NCI-H1092 treated with DMSO at 0.1 percent for 48 hours (cell line): ENCODE measurements around the gene FGF2.
"Not testable (repeated sequence)": the region's sequence is repeated elsewhere in the genome, so short reads cannot be mapped to it uniquely, and the experiment has no call there.

Experiments used
- DNase-seq: peaks from one replicate; lab custom pipeline; 2025; lab: John Stamatoyannopoulos, UW

FGF2 gene

GRCh38 chr4:122814426-122814825 lies 12.2 kb upstream of the FGF2 start:
- no peak for DNase-seq

DNA sequence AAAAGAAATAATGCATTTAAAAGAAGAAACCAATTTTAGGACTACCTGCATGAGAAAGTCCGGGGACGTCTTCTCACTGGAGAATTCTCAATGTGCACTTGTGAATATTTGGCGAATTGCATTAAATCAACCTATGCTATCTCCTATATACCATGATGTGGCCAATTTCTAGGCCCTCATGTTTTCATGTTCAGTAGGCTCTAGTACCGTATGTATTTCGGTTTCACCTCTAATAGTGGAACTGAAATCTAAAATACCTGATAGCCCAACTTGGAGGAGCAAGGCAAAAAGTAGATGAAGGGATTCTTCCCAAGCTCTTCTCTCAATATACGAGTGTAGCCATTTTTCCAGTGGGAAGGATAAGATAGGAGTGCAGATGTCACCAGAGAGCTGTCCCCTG lies 11.4 kb upstream of the FGF2 start:
- DNase-seq = no peak

DNA sequence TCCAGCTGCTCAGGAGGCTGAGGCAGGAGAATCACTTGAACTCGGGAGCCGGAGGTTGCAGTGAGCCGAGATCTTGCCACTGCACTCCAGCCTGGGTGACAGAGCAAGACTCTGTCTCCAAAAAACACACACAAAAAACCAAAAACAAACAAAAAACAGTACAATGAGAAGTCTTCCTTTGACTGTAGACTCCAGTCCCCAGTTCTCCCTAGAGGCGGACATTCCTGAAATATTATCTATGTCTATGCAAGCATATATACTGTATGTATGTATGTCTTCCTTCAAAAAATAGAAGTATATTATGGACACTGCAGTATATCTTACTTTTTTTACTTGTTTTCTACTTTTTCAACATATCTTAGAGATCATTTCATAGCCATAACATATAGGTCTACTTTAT lies 10.2 kb upstream of the FGF2 start:
- no peak for DNase-seq

- no peak for DNase-seq
These were observed 6.8 kb upstream of the FGF2 start for GRCh38 chr4:122819708-122820449.

DNA sequence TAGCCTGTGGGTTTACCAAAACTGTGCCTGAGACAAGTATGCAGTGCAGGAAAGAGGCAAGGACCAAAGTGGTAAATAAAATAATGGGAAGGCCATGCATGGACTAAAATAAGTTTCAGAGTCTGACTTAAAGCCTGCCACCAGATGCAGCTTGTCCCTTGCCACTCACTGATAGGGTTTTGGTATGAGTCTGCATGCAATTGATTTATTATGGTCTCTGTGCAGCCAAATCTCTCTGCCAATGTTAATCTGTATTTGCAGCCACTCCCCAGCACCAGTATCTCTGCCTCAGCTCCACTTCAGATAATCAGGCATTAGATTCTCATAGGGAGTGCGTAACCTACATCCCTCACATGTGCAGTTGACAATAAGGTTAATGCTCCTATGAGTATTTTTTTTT lies 5.5 kb upstream of the FGF2 start:
- DNase-seq = no peak

DNA sequence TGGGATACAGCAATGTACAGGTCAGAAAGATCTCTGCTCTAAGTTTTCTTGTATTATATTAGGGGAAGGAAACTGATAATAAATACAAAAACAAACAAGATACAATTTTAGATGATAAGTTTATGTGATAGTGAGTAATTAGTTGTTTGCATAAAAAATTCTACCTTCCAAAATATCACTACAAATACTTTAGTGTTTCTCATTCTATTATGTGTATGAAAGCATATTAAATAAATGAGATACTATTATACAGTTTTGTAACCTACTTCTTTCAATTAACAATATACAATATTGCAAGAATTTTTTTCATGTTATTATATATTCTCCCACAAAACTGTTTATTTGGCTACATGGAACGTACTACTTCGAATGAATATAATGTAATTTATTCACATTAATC lies 4.2 kb upstream of the FGF2 start:
- DNase-seq = no peak

DNA sequence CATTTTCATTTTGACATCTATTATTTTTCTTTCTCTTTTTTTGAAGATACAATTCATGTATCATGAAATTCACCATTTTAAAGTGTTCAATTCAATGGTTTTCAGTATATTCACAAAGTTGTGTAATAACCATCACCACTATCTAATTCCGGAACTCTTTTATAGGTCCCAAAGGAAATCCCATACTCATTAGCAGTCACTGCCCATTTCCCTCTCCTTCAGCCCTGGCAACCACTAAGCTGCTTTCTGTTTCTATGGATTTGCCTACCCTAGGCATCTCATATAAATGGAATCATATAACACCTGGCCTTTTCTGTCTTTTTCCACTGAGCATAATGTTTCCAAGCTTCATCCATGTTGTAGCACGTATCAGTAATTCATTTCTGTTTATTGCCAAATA lies 3.2 kb upstream of the FGF2 start:
- DNase-seq = no peak

- no peak for DNase-seq
These were observed 2.0 kb upstream of the FGF2 start for GRCh38 chr4:122824616-122825015.

DNA sequence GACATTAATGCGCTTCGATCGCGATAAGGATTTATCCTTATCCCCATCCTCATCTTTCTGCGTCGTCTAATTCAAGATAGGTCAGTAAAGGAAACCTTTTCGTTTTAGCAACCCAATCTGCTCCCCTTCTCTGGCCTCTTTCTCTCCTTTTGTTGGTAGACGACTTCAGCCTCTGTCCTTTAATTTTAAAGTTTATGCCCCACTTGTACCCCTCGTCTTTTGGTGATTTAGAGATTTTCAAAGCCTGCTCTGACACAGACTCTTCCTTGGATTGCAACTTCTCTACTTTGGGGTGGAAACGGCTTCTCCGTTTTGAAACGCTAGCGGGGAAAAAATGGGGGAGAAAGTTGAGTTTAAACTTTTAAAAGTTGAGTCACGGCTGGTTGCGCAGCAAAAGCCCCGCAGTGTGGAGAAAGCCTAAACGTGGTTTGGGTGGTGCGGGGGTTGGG lies 528 bp upstream of the FGF2 start:
- no peak for DNase-seq

DNA sequence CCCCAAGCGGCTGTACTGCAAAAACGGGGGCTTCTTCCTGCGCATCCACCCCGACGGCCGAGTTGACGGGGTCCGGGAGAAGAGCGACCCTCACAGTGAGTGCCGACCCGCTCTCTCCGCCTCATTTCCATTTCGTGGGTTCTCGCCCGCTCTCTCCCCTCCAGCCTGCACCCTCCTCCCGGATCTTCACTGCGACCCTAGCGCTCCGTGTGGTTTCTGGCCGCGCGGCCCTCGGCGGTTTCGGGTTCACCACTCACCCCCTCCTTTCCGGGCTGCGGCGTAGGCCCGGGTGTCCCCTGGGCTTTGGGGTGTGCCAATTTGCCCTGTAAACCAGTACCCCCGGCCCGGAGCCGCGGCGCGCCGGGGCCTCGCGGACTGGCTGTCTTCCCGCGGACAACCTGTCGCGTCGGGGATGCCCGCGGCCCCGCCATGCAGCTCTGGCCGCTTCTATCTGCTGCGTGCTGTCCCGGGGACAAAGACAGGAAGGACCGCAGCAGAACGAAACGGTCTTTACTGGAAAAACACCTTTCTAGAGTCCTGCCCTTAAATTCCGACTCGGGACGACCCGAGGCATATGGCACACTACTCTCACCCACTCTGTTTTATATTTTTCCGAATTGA lies 737 bp downstream of the FGF2 start:
- DNase-seq = peak; percentile 39

DNA sequence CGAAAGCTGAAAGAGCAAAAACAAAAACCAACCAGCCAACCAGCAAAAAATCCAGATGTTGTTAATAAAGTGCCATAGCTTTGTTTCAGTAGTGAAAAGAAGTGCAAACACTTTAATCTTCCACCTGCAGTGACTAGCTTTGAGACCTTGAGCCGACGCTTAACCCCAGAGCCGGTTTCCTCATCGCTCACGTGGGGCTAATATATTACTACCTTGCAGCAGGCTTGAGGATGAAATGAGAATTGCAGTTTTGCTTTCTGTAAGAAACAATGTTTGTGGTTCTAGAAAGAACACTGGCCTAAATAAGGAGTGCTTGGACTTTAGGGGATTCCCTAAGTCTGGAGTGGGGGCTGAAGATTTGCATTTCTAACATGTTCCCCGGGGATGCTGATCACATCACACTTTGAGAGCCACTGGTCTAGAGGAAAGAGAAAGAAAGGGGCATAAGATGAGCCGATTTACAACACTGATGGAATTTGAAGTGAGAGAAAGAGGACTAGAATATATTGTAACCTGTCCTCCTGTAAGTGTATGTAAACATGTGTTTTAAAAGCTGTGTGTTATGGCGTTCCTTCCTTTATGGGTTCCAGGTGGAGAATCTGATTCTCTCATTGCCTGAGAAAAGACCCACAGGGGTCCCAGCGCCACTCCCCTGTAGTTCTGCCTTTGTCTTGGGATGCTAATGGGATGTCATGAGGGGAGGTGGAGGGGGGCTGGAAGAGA lies 1.4 kb downstream of the FGF2 start:
- DNase-seq = peak; percentile 33

DNA sequence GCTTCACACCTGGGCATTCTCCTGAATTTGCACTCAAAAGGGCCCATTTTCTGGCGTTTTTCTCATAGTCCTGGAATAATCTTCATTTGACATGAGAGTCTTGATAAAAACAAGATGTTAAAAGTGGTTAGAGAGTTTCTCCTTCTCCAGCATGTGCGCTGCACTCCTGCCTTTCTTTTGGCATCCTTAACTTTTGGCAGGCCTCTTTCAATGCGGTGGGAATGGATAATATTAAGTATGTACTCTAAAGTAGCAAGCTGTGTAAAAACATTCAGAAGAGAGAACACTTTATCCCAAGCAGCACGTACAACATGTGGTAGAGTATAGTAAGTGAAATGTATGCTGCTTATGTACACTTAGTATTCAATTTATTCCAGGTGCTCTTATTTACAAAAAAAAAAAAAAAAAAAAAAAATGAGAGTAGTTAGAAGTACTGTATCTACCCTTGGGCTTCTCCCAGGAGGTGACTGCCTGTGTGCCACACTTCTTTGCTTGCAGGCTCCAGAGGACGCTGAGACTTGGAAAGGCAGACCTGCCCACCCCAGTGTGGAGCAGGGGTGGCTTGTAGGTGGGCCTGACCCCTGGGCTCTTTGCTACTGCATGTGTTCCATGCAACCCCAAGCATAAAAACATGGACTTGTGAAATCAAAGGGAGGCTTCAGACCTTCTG lies 3.9 kb downstream of the FGF2 start:
- DNase-seq = no peak

DNA sequence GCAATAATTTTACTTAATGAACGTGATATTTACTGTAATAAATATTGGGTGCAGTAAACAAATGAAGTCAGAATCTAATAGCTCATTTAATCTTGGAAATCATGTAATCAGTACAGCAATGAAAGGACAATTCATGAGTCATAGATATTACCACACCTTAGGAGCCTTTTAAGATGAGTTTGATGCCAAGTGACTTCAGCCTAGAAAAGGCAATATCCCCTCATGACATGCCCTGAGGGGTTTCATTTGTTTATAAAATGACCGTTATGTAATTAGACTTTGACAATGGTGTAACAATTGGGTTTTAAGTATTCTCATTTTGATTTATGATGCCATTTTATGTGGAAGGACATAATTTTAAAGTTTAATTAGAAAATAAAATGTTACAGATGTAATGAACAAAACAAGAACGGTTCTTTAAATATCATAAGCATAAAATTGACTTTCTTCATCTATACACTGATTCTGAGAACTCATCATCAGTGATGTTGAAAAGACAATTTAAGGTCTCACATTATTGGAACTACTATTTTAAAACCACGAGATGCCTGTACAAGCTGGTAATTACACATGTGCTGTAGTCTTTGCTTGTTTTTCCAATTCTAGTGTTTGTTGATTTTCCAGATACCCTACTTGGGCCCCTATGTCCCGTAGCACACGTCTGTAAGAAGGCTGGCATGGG lies 5.0 kb downstream of the FGF2 start:
- no peak for DNase-seq

DNA sequence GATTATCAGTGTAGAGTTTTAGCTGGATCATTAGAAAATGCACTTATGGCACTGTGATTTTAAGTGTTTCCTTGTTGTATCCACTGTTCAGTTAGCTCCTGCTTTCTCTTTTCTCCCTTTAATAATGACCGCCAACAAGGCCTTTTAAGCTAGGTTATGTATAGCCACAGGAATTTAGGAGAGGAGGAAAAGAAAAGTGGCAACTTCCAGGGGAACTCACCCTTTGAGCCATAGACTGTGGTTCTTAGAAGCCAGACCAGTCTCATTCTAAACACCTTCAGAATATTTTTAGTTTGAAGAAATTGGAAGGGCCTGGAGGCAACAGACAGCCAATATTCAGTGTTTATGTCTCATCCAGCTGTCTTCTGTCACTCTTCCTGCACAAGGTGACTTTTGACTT lies 6.1 kb downstream of the FGF2 start:
- no peak for DNase-seq

GRCh38 chr4:122833999-122834398 lies 7.4 kb downstream of the FGF2 start:
- no peak for DNase-seq

DNA sequence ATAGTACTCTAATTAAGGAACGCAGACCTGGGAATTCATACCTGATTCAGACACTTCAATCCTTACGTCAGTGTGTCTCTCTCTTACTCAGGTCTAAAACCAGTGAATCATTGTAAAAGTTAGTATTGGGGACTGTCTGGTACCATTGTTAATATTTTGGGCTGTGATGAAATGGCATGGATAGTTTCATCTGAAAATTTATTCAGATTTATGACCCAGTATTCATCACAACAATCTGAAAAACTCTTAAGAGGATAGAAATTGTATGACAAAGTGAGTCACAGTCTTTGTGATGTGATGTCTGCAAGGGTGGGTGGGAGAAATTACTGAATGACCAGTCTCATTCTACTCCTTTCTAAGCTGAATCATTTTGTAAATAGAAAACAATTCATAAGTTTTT lies 10.3 kb downstream of the FGF2 start:
- DNase-seq = no peak

GRCh38 chr4:122838034-122838433 lies 11.4 kb downstream of the FGF2 start:
- no peak for DNase-seq

DNA sequence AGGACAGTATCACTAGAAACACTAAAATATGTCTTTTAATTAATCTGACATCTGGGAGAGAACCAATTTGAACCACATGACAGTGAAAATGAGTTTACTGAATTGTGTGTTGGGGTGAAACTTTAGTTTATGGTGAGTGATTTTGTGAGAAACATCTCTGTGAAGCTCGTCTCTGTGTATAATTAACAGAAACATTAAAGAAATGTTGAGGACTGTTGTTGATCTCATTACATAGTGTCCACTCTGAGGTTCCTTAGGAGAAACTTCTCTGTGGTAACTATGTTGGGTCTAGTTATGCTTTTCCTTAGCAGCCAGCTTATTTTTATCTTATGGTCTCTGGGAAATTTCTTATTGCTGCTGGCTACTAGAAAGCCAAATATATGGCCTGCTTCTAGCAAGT lies 15.8 kb downstream of the FGF2 start:
- no peak for DNase-seq

GRCh38 chr4:122842984-122843531 lies 16.4 kb downstream of the FGF2 start:
- no peak for DNase-seq

- DNase-seq = not testable (repeated sequence)
These were observed 17.8 kb downstream of the FGF2 start for GRCh38 chr4:122844391-122844790.

DNA sequence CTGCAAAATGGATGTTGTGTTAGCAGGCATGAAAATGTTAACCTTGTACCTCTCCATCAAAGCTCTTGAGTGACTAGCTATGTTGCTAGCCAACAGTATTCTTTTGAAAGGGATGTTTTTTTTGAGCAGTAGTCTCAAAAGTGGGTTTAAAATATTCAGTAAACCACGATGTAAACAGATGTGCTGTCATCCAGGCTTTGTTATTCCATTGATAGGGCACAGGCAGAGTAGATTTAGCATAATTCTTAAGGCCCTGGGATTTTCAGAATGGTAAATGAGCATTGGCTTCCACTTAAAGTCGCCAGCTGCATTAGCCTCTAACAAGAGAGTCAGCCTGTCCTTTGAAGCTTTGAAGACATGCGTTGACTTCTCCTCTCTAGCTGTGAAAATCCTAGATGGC lies 18.4 kb downstream of the FGF2 start:
- no peak for DNase-seq

DNA sequence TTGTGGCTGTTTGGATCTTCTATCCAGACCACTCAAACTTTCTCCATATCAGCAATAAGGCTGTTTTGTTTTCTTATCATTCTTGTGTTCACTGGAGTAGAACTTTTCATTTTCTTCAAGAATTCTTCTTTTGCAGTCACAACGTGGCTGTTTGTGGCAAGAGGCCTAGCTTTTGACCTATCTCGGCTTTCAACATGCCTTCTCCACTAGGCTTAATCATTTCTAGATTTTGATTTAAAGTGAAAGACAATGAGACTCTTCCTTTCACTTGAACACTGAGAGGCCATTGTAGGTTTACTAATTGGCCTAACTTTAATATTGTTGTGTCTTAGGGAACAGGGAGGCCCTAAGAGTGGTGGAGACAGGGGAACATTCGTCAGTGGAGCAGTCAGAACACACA lies 19.1 kb downstream of the FGF2 start:
- no peak for DNase-seq
